Stimulated activated CD4-positive, alpha-beta T cell treated with anti-CD3 and anti-CD28 coated beads, Interleukin-2, amount 100 ng/mL, for 48 hours (primary cell): ENCODE measurements around the gene BST2.
A peak's percentile ranks its signal among the peaks of the same experiment; 100 is the strongest.

Experiments used
- DNase-seq, 2 donors: peaks; one replicate each; pipeline ENCODE4 v3.0.0-alpha.2; 2020

Gene BST2

GRCh38 chr19:17419154-17419620 is 13.8 kb upstream of the BST2 start:
- no peak for DNase-seq

- DNase-seq, result no peak
Observed at GRCh38 chr19:17418710-17419109, 13.3 kb upstream of the BST2 start.

- DNase-seq, result no peak
Observed at GRCh38 chr19:17415121-17415520, 9.7 kb upstream of the BST2 start.

- DNase-seq, result no peak
Observed at GRCh38 chr19:17414097-17414496, 8.7 kb upstream of the BST2 start.

GRCh38 chr19:17411801-17412200 is 6.4 kb upstream of the BST2 start:
- DNase-seq, result no peak

- no peak for DNase-seq
Observed at GRCh38 chr19:17409990-17410389, 4.6 kb upstream of the BST2 start.

GRCh38 chr19:17406887-17407196 is 1.4 kb upstream of the BST2 start:
- no peak for DNase-seq

GRCh38 chr19:17406046-17406886 is 836 bp upstream of the BST2 start:
- no peak for DNase-seq

- DNase-seq, result no peak
Observed at GRCh38 chr19:17404621-17405249, 695 bp downstream of the BST2 start.

- DNase-seq, result no peak
Observed at GRCh38 chr19:17404015-17404414, 1.4 kb downstream of the BST2 start.

- peak; percentile 47 to 59 for DNase-seq
Observed at GRCh38 chr19:17402982-17403855, 2.2 kb downstream of the BST2 start.

GRCh38 chr19:17401628-17402027 is 3.8 kb downstream of the BST2 start:
- DNase-seq, result no peak

GRCh38 chr19:17398902-17399527 is 6.4 kb downstream of the BST2 start:
- DNase-seq, result no peak

- DNase-seq, result peak; percentile 66 to 81
Observed at GRCh38 chr19:17394891-17395415, 10.5 kb downstream of the BST2 start.

GRCh38 chr19:17393914-17394313 is 11.5 kb downstream of the BST2 start, which contains the start of gene CCDC194:
Gene CCDC194 (minus strand): TSS chr19:17394196. CDS start chr19:17394158, 38 bp downstream.
- DNase-seq, result no peak

- DNase-seq, result no peak
Observed at GRCh38 chr19:17393002-17393401, 12.4 kb downstream of the BST2 start.

GRCh38 chr19:17391371-17392151 is 13.9 kb downstream of the BST2 start:
- no peak for DNase-seq

GRCh38 chr19:17390665-17391370 is 14.6 kb downstream of the BST2 start:
- DNase-seq, result peak; percentile 87 to 89

- no peak for DNase-seq
Observed at GRCh38 chr19:17389957-17390664, 15.3 kb downstream of the BST2 start.

- no peak for DNase-seq
Observed at GRCh38 chr19:17389288-17389687, 16.1 kb downstream of the BST2 start.
